H7 (cell line): ENCODE measurements around the gene MGAT4A. TPM values are rescaled to one million over a fixed set of nuclear protein-coding genes. Genes with fewer than 3 reads are reported as not detected.

ENCODE experiments used
- DNase-seq: peaks from one replicate; pipeline ENCODE4 v3.0.0; 2012
- H3K27me3 ChIP-seq: 2 replicates; pipeline ENCODE4 v1.6.0; 2011; ENCODE audit warnings: mild to moderate bottlenecking, low read length; ENCODE audit not compliant: control insufficient read depth, insufficient read depth
- H3K36me3 ChIP-seq: replicated peaks from 2 replicates; pipeline ENCODE4 v1.5.1; 2011; ENCODE audit warnings: low read length; ENCODE audit not compliant: control insufficient read depth, insufficient read depth
- H3K4me3 ChIP-seq: 2 replicates; pipeline ENCODE4 v1.5.1; 2011; ENCODE audit warnings: low read depth, mild to moderate bottlenecking, control low read depth, low read length, moderate library complexity; ENCODE audit not compliant: insufficient read depth
- total RNA-seq: library from RNA; depleted of rRNA; stranded (reverse); fragments of >200 nt; shearing (Covaris generic); gene quantifications from 2 replicates; pipeline ENCODE4 v1.2.3, GENCODE V29; 2014; rRNA removed

Gene MGAT4A
- 0.70 and 2.1 TPM in 2 replicates for total RNA-seq

DNA sequence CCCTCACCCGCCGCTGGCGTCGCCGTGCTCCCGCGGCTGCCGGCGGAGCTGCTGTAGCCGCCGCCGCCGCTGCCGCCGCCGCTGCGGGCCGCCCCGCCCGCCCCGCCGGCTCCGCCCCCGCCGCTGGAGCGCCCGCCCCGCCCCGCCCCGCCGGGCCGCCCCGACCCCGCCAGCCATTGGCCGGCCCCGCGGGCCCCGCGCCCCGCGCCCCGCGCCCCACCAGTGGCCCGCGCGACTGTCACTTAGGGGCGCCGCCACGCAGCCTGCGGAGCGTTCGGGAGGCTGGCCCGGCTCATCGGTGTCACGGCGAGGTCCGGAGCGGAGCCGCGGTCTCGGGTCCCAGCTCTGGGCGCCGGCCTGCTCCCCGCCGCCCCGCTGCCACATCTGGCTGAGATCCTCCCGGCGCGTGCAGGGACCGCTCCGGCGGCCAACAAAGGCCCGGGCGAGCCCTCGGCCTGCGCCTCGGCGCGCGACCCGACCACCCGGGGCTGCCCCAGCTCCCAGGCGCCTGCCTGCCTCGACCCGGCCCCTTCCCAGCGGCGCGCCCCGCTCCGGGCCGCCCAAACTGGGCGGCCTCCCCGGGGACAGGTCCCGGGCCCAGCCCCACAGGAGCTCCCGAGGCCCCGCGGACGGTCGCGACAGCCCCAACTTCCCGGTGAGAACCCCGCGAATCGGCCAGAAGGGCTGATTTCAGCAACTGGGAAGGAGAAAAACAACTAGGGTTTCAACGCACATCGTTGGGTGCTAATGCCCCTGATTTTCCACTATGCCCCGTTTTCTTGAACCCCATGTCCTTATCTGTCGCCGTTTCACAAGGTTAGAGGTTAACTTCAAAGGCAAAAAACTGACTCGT is at the start of gene MGAT4A:
Gene MGAT4A (minus strand): TSS at position 92 of the 853 bp plus-strand sequence. CDS start 4,800 bp downstream, outside the sequence.
- Histone ChIP-seq H3K27me3 (peaks cover 36% of the 10 kb centered on the region), H3K36me3 (no peaks in the 10 kb centered on the region), H3K4me3 (peak within 1 kb of the TSS; percentile 60)
- DNase-seq = peak; percentile 94

DNA sequence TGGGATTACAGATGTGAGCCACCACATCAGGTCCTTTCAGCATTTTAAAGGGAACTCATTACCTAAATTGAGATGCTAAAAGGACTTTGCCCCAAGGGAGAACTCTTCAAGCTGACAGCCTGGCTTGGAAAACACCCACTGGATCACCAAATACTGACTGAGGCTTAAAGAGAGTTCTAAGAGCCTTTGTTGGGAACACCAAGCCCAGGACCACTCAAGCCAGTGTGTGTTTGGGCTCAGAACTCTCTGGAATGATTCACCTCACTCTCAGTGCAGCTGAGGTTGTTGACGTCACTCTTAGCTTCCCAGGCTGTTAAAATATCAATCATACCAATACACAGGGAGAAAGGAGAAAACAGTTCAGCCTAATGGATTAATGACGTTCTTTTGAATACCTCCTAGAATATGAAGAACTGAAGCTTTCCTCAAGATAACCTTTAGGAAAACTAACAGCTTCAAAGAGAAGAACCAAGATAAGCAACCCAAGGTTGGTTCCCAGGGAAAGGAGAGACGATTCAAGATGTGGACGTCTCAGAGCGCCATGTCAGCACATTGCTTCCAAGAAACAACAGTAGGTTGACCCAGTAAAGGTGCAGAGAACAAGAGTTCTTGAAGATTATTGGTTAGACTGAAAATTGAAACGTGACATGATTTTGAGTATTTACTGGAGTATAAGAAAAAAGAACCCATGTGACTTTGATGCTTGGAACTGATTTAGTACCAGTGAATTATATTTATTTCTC is 48.0 kb upstream of the MGAT4A start:
- no peak for DNase-seq
- Histone ChIP-seq H3K27me3 (no peaks in the 10 kb centered on the region), H3K4me3 (no peak overlapping the region), H3K36me3 (no peaks in the 10 kb centered on the region)

DNA sequence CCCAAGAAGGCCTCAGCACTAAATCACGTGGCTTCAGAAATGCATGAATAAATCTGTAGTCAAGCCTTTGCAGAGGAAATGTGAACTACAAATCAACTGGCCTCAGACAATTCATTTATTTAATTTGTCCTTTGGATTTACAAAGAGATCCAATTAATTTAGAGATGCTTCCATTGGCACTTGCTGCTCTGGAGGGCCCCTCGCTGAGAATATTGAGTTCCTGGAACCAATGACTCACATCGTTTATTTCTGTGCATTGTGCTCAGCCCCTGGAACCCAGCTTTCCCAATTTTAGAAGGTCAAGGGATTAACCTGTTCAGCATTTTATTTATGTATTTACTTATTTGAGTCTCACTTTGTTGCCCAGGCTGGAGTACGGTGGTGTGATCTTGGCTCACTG is 47.2 kb upstream of the MGAT4A start:
- no peak overlapping the region for H3K4me3 ChIP-seq
- DNase-seq = no peak
- no peaks in the 10 kb centered on the region for H3K27me3 ChIP-seq
- H3K36me3 ChIP-seq = no peaks in the 10 kb centered on the region

DNA sequence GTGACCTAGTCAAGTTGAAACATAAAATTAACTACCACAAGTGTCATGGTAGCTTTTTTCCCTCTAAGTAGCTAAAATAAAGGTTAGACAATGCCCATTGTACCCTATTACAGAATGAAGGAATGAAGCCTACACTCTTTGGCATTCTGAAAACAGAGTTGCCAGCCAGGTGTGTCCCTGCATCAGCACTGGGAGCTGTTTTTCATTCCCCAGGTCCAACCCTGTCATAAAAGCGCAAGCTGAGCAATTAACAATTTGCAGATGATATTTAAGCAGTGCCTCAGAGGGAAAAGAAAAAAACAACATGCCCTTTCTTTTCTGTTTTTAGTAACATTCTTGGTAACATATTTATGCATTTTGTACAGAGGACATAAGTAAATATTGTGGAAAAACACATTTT is 46.8 kb upstream of the MGAT4A start:
- Histone ChIP-seq H3K36me3 (no peaks in the 10 kb centered on the region), H3K4me3 (no peak overlapping the region), H3K27me3 (no peaks in the 10 kb centered on the region)
- DNase-seq = no peak

DNA sequence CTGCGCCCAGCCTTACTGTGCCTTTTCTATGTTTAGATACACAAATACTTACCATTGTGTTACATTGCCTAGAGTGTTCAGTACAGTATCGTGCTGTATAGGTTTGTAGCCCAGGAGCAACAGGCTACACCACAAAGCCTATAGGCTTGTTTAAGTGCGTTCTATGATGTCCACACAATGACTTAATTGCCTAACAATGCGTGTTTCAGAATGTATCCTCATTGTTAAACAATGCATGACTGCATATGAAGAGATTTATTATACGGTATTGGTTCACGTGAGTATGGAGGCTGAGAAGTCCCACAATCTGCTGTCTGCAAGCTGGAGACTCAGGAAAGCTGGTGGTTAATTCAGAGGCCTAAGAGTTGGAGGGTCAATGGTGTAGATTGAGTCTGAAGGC is 46.1 kb upstream of the MGAT4A start:
- H3K27me3 ChIP-seq = no peaks in the 10 kb centered on the region
- H3K4me3 ChIP-seq = no peak overlapping the region
- DNase-seq = no peak
- H3K36me3 ChIP-seq = no peaks in the 10 kb centered on the region

DNA sequence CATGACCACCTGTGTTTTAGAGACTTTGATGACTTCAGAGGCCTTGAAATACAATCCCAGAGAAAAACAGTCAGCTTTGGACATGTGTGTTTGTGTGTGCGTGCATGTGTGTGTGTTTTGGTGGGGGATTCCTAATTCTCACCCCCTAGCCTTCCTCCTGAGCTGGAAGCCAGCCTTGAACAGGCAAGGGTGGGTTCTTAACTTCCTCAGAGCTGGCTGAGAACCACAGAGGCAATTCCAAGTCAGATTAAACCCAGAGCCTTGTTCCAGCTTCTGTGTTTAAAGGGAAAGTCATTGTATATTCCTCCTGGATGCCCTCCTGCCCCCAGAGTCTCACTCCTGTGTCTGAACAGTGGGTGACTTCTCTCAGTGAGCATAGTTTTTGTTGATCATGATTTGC is 45.2 kb upstream of the MGAT4A start:
- no peaks in the 10 kb centered on the region for H3K27me3 ChIP-seq
- DNase-seq = no peak
- no peaks in the 10 kb centered on the region for H3K36me3 ChIP-seq
- H3K4me3 ChIP-seq = no peak overlapping the region

DNA sequence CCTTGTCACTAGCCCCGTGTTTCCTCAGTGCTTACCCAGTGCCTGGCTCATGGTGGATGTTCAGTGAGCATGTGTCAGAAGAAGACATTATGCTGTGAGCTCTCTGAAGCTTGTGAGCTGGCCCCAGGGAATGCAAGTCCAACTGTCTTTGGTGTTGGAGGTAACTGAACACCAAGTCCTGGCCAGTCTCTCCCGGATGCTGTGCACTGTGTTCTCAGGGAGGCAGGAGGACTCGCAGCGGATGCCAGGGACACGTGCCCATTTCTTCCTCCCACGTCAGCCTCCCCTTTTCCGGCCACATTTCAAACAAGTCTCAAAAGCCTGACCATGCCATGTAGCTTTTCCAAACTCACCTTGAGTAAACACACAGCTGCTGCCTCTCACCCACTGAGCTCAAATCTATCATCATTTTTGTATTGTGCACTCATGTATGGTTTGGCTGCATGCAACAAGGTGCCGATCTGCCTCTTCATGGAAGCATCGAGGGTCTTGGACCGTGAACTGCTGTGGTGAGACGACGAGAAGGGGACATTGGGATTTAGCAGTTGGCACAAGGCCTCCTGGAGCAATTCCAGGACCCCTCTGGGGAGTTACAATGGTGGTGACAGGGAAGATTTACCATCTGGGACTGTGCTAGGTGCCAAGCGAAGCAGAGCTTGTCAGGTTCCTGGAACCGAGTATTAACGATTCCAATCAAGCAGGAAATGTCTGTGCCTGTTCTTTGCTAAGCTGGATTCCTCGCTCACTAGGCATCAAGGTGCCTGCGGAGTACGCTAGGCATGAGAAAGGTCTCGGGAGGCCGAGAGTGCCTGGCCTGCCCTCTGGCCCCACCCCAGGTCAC is 44.4 kb upstream of the MGAT4A start:
- Histone ChIP-seq H3K27me3 (no peaks in the 10 kb centered on the region), H3K36me3 (no peaks in the 10 kb centered on the region), H3K4me3 (no peak overlapping the region)
- DNase-seq = no peak

DNA sequence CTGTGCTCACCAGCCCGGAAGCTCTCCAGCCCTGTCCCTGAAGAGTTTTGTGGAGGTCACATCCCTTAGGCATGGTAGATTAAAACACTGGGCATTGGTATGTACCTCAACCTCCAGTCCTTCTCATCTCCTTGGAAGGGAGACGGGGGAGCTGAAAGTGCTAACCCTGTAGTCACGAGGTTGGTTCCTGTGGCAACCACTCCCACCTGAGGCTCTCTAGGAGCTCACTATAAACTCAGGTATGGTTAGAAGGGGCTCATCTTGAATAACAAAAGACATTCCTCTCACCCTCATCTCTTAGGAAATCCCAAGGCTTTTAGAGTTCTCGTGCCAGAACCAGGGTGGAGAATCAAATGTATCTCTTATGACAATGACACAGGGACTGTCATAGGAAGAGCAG is 43.0 kb upstream of the MGAT4A start:
- no peaks in the 10 kb centered on the region for H3K27me3 ChIP-seq
- no peak overlapping the region for H3K4me3 ChIP-seq
- peak; percentile 73 for DNase-seq
- no peaks in the 10 kb centered on the region for H3K36me3 ChIP-seq

DNA sequence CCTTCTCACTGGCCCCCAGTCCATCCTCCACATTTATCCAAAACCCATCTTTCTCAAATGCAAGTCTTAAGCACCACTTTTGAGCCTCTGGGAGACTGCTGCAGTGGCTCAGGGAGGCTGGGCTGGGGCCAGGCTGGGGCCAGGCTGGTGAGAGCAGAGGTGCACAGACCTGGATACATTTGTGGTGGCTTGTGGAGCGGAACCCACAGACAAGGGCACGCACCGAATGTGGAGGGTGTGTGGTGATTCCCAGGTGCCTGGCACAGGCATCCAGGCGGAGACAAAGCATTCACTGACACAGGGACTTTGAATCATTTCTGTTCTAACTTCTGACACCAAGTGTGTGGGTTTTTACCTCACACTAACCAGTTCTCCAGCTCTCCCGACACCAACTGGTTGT is 42.2 kb upstream of the MGAT4A start:
- DNase-seq = no peak
- Histone ChIP-seq H3K36me3 (no peaks in the 10 kb centered on the region), H3K27me3 (no peaks in the 10 kb centered on the region), H3K4me3 (no peak overlapping the region)

DNA sequence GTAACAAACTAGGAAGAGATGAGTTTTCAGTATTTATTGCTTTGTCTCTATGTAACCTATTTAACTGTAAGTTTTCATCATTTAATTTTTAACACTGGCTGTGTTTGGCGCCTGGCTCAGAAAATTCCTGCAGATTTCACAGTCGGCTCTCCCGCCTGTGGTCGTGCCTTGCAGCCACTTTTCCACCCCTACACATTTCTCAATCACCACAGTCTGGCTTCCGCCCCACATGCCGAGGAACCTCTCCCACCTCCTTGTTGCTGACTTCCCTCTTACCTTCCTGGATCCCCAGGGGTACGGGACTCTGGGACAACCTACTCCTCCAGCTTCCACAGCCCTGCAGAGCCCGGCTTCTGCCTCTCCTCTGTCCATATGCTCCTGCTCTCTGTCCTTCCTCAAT is 41.6 kb upstream of the MGAT4A start:
- H3K36me3 ChIP-seq = no peaks in the 10 kb centered on the region
- no peak overlapping the region for H3K4me3 ChIP-seq
- H3K27me3 ChIP-seq = no peaks in the 10 kb centered on the region
- no peak for DNase-seq

DNA sequence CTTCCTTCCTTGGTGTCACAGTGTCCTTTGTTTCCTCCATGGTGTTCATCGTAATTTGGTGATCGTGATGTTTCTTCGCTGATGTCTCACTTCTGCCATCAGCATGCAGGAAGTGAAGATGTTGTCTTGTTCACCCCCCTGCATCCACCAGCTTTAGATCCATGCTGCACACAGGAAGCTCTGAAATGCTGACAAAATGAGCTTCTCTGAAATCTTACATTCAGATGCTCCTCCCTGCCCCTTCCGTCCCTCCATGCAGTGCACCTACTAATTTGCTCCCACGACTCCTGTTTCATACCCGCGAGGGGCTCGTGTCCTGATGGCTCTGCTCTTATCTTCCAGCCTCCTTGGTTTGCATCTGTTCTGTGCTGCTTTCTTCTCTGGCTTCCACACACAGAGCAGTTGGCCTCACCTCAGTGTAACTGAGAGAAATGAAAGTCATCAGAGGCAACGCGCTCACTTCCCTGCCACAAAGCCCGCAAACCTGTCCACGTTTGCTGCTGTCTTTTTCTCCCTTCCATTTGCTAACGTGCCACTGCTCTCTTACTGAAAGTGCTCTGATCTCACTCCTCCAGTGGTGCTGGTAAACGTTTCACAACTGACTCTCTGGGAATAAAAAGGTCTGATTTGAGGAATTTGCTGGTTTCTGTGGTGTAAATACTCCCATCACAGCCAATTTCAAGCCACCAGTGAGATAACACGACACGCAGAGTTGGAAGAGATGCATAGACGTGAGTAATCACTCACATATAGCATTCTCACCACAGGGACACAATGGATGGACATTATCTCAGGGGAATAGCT is 41.0 kb upstream of the MGAT4A start:
- no peak for DNase-seq
- no peak overlapping the region for H3K4me3 ChIP-seq
- no peaks in the 10 kb centered on the region for H3K36me3 ChIP-seq
- no peaks in the 10 kb centered on the region for H3K27me3 ChIP-seq

DNA sequence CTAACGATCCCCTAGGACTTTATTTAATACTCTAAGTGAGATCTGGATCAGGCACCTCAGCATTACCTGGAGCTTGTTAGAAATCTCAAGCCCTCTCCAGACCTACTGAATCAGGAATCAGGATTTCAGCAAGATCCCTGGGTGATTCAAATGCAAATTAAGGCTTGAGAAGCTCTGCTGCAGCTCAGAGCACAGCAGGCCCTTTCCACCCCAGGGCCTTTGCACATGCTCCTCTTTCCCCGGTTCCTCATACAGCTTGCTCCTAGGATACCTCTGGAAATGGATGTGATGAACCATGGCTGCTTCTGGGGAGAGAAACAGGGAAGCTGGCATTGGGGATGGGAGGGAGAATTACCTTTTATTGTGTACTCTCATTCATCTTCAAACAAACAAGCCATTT is 40.3 kb upstream of the MGAT4A start:
- Histone ChIP-seq H3K36me3 (no peaks in the 10 kb centered on the region), H3K4me3 (no peak overlapping the region), H3K27me3 (no peaks in the 10 kb centered on the region)
- DNase-seq = peak; percentile 51

DNA sequence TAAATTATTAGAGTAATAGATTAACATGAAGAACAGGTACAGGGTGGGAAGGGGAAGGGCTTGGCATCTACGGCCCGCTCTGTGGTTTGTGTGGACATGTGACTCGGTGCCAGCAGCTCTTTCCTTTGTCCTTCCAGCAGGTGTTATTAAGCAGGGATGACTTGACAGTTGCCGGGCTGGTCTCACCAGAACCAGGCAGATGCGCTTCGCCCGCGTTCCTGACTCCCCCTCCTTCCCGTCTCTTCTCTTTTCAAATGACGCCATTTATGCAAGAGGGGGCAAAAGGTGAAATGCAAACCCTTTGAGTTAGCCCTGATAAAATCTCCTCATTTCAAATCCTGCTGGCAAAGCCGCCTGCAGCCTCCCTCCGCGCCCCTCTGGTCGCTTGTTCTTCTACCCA is 38.9 kb upstream of the MGAT4A start:
- Histone ChIP-seq H3K4me3 (no peak overlapping the region), H3K36me3 (no peaks in the 10 kb centered on the region), H3K27me3 (no peaks in the 10 kb centered on the region)
- peak; percentile 59 for DNase-seq

DNA sequence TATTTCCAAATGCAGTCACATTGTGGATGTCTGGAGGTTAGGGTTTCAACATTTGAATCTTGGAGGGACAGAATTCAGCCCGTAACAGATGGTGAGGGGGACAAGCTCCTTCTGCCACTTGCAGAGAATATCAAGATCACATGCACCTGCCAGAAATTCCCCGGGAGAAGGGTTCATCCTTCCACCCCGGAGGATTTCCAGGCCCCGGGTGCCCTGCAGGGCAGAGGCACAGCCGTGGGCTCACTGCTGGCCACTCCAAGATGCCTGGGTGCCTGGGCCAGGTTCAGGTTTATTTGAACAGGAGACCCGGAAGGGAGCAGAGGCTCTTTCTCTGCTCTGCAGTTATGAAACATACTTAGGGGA is 38.2 kb upstream of the MGAT4A start:
- H3K36me3 ChIP-seq = no peaks in the 10 kb centered on the region
- no peaks in the 10 kb centered on the region for H3K27me3 ChIP-seq
- H3K4me3 ChIP-seq = no peak overlapping the region
- no peak for DNase-seq
